Activated CD4-positive, CD25-positive, alpha-beta regulatory T cell treated with anti-CD3 and anti-CD28 coated beads, Interleukin-2, amount 50 U/mL, for 16 hours (primary cell): ENCODE measurements around the gene PLEKHA7.

Source experiments
- DNase-seq: peaks from one replicate; pipeline ENCODE4 v3.0.0-alpha.2; 2020; ENCODE audit warnings: low read depth, low spot score

PLEKHA7 gene

GRCh38 chr11:16738947-16739815 lies 275.0 kb downstream of the PLEKHA7 start:
- DNase-seq = no peak

- DNase-seq = peak; percentile 95
Measured at GRCh38 chr11:16738193-16738946, 275.8 kb downstream of the PLEKHA7 start, which contains the start of gene C11orf58. TSS of gene C11orf58 (plus strand) at chr11:16738647. CDS start at chr11:16738779, 132 bp downstream.

DNA sequence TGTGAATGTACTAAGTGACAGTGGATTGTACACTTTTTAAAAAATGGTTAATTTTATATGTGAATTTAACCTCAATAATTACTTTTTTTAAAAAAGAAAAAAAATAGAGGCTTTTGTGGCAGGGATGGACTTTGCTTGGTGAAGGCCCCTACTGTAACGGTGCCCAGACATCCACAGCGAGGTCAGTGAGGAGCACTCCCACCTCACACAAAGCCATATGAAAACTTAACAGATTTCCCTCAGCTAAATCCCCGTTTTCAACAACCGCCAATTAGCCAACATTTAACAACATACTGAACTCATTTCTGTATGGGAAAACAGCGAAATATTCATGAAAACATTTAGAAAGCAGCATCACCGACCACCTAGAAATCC lies 276.4 kb downstream of the PLEKHA7 start:
- DNase-seq = no peak
